ENCODE measurements around the gene LITAF. TPM values are rescaled to one million over a fixed set of nuclear protein-coding genes. Genes with fewer than 3 reads are reported as not detected.

The LITAF gene
- total RNA-seq, 1 donor, result 96.7 TPM

DNA sequence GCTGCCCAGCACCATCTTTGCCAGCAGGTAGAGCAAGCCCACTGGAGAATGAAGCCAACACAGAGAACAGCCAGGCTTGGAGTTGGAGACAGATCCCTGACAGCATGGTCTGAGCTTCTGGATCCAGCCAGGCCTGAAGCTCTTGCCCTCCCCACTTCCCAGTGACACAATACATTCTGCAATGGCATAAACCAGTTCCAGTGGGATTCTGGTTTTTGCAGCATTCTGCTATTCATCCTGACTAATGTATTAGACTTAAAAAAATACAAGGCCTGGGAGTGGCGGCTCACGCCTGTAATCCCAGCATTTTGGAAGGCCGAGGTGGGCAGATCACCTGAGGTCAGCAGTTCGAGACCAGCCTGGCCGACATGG, 40.6 kb upstream of the LITAF start:
- no peak for TF ChIP-seq CTCF (IDR thresholded peaks at IDR 0.05; ENCODE audit: insufficient read depth, low read depth, low read length)
- no peak overlapping the region for H3K4me3 ChIP-seq (ENCODE audit: low read depth, low read length)
- no peak for DNase-seq (ENCODE audit: low read depth)

- no peak for DNase-seq (ENCODE audit: low read depth)
These were observed 40.1 kb upstream of the LITAF start for GRCh38 chr16:11626657-11627291.

GRCh38 chr16:11625769-11626168, 39.0 kb upstream of the LITAF start:
- TF ChIP-seq CTCF (IDR thresholded peaks at IDR 0.05; ENCODE audit: insufficient read depth, low read depth, low read length), result no peak

More at GRCh38 chr16:11626657-11627291, 40.1 kb upstream of the LITAF start:
- TF ChIP-seq CTCF (IDR thresholded peaks at IDR 0.05; ENCODE audit: insufficient read depth, low read depth, low read length), result no peak
- H3K4me3 ChIP-seq (ENCODE audit: low read depth, low read length), result no peak overlapping the region

GRCh38 chr16:11624636-11625607, 38.2 kb upstream of the LITAF start:
- H3K4me3 ChIP-seq (ENCODE audit: low read depth, low read length), result no peak overlapping the region
- no peak for DNase-seq (ENCODE audit: low read depth)
- TF ChIP-seq CTCF (IDR thresholded peaks at IDR 0.05; ENCODE audit: insufficient read depth, low read depth, low read length), result no peak

More at GRCh38 chr16:11625769-11626168, 39.0 kb upstream of the LITAF start:
- no peak for DNase-seq (ENCODE audit: low read depth)
- H3K4me3 ChIP-seq (ENCODE audit: low read depth, low read length), result no peak overlapping the region

GRCh38 chr16:11624205-11624604, 37.5 kb upstream of the LITAF start:
- H3K4me3 ChIP-seq (ENCODE audit: low read depth, low read length), result no peak overlapping the region
- no peak for DNase-seq (ENCODE audit: low read depth)
- TF ChIP-seq CTCF (IDR thresholded peaks at IDR 0.05; ENCODE audit: insufficient read depth, low read depth, low read length), result no peak

DNA sequence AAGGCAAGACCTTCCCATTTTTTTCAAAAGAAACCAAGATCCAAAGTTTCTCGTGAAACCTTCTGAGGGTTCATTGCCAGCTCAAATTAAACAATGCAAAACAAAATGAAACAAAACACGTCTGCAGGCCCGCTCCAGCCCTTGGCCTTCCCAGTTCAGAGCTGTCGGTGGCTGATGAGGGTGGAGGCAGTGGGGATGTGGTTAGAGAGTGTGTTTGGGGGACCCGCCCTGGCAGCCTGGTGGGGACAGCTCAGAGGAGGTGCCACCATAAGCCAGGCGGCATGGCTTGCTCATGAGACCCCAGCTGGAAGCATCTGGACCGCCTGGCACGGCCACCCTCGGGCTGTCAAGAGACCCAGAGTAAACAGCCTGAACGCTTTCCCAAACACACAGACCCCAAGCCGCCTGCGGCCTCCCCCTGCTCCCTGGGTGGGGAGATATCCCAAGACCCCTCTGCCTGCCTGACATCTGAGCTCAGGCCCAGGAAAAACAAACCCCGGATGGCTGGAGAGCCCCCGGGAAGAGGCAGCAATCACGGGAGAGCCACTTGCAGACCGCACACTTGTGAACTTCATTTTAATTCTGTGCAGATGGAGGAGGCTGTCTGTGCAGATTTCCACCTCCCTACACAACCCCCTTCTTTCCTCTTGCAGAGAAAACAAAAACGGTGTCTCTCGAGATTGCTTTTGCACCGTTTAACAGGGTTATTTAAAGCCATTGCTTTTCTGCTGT, 35.4 kb upstream of the LITAF start:
- no peak for DNase-seq (ENCODE audit: low read depth)
- TF ChIP-seq CTCF (IDR thresholded peaks at IDR 0.05; ENCODE audit: insufficient read depth, low read depth, low read length), result no peak
- H3K4me3 ChIP-seq (ENCODE audit: low read depth, low read length), result no peak overlapping the region

Data from fibroblast of villous mesenchyme (primary cell).